ENCODE measurements around the gene DCDC2.
"Not testable (repeated sequence)": the region's sequence is repeated elsewhere in the genome, so short reads cannot be mapped to it uniquely, and the experiment has no call there.

DCDC2 gene

GRCh38 chr6:24157886-24158285, 200.0 kb downstream of the DCDC2 start:
- DNase-seq (ENCODE audit: low read depth, low spot score): no peak
- H3K27ac ChIP-seq: no peak overlapping the region

- peak; percentile 20 for DNase-seq (ENCODE audit: low read depth, low spot score)
- H3K27ac ChIP-seq: no peak overlapping the region
These were observed 203.7 kb downstream of the DCDC2 start for GRCh38 chr6:24154121-24154520.

GRCh38 chr6:24152014-24152413, 205.8 kb downstream of the DCDC2 start:
- H3K27ac ChIP-seq: no peak overlapping the region
- no peak for DNase-seq (ENCODE audit: low read depth, low spot score)

- DNase-seq (ENCODE audit: low read depth, low spot score): no peak
- H3K27ac ChIP-seq: no peak overlapping the region
These were observed 208.0 kb downstream of the DCDC2 start for GRCh38 chr6:24149836-24150235.

- DNase-seq (ENCODE audit: low read depth, low spot score): no peak
- H3K27ac ChIP-seq: no peak overlapping the region
These were observed 208.6 kb downstream of the DCDC2 start for GRCh38 chr6:24149296-24149695.

GRCh38 chr6:24148684-24149083, 209.2 kb downstream of the DCDC2 start:
- DNase-seq (ENCODE audit: low read depth, low spot score): no peak
- no peak overlapping the region for H3K27ac ChIP-seq

GRCh38 chr6:24148154-24148570, 209.7 kb downstream of the DCDC2 start:
- DNase-seq (ENCODE audit: low read depth, low spot score): no peak

GRCh38 chr6:24147511-24148153, 210.2 kb downstream of the DCDC2 start:
- H3K27ac ChIP-seq: no peak overlapping the region
- DNase-seq (ENCODE audit: low read depth, low spot score): no peak

More at GRCh38 chr6:24148154-24148570, 209.7 kb downstream of the DCDC2 start:
- H3K27ac ChIP-seq: no peak overlapping the region

- no peak overlapping the region for H3K27ac ChIP-seq
- no peak for DNase-seq (ENCODE audit: low read depth, low spot score)
These were observed 211.0 kb downstream of the DCDC2 start for GRCh38 chr6:24146871-24147270.

GRCh38 chr6:24145690-24146131, 212.1 kb downstream of the DCDC2 start:
- DNase-seq (ENCODE audit: low read depth, low spot score): no peak
- no peak overlapping the region for H3K27ac ChIP-seq

- not testable (repeated sequence) for H3K27ac ChIP-seq; DNase-seq (ENCODE audit: low read depth, low spot score)
These were observed 215.1 kb downstream of the DCDC2 start for GRCh38 chr6:24142733-24143132.

GRCh38 chr6:24140591-24140990, 217.3 kb downstream of the DCDC2 start:
- DNase-seq (ENCODE audit: low read depth, low spot score): no peak
- no peak overlapping the region for H3K27ac ChIP-seq

GRCh38 chr6:24139639-24140038, 218.2 kb downstream of the DCDC2 start:
- no peak overlapping the region for H3K27ac ChIP-seq
- no peak for DNase-seq (ENCODE audit: low read depth, low spot score)

- DNase-seq (ENCODE audit: low read depth, low spot score): no peak
- no peak overlapping the region for H3K27ac ChIP-seq
These were observed 218.8 kb downstream of the DCDC2 start for GRCh38 chr6:24139080-24139479.

GRCh38 chr6:24131751-24132150, 226.1 kb downstream of the DCDC2 start:
- H3K27ac ChIP-seq: no peak overlapping the region
- no peak for DNase-seq (ENCODE audit: low read depth, low spot score)

- H3K27ac ChIP-seq: no peak overlapping the region
- DNase-seq (ENCODE audit: low read depth, low spot score): no peak
These were observed 230.5 kb downstream of the DCDC2 start for GRCh38 chr6:24127316-24127715.

GRCh38 chr6:24126586-24127192, 231.2 kb downstream of the DCDC2 start:
- DNase-seq (ENCODE audit: low read depth, low spot score): no peak

GRCh38 chr6:24125980-24126379, 231.9 kb downstream of the DCDC2 start, which contains the start of gene NRSN1:
TSS of gene NRSN1 (plus strand) at chr6:24126215. CDS start at chr6:24134328, 8,113 bp downstream.
- DNase-seq (ENCODE audit: low read depth, low spot score): no peak
- no peak within 1 kb of the TSS for H3K27ac ChIP-seq

More at GRCh38 chr6:24126586-24127192, 231.2 kb downstream of the DCDC2 start:
- H3K27ac ChIP-seq: no peak overlapping the region

GRCh38 chr6:24122139-24122538, 235.7 kb downstream of the DCDC2 start:
- H3K27ac ChIP-seq: no peak overlapping the region
- no peak for DNase-seq (ENCODE audit: low read depth, low spot score)

All from epithelial cell of prostate (primary cell).